GM21528 (cell line): ENCODE data around the gene FXYD5.
"Not testable (repeated sequence)": the region's sequence is repeated elsewhere in the genome, so short reads cannot be mapped to it uniquely, and the experiment has no call there.

Source experiments
- ATAC-seq: cut with Tn5 transposase; IDR thresholded peaks from one replicate; pipeline ENCODE4 v1.9.1; 2021; ENCODE audit warnings: mild to moderate bottlenecking, moderate library complexity; ENCODE audit not compliant: unreplicated experiment, low FRiP score

The FXYD5 gene

DNA sequence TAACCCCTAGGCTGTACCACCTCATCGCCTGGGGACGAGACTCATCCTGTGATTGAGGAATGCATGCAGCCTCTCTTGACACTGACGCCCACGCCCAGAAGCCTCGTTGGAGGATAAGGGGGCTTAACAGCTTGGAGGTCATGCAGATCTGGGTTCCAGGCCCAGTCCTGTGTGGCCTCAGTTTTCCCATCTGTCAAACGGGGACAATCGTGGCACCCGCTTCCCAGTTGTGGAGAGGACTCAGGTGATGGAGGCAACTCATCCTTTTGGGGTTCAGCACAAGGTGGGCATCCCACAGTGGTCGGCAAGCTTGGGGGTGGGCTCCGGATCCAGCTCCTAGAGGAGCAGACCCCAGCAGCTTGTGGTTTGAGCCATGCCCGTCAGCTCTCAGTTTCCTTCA lies 18.3 kb upstream of the FXYD5 start:
- no peak for ATAC-seq

DNA sequence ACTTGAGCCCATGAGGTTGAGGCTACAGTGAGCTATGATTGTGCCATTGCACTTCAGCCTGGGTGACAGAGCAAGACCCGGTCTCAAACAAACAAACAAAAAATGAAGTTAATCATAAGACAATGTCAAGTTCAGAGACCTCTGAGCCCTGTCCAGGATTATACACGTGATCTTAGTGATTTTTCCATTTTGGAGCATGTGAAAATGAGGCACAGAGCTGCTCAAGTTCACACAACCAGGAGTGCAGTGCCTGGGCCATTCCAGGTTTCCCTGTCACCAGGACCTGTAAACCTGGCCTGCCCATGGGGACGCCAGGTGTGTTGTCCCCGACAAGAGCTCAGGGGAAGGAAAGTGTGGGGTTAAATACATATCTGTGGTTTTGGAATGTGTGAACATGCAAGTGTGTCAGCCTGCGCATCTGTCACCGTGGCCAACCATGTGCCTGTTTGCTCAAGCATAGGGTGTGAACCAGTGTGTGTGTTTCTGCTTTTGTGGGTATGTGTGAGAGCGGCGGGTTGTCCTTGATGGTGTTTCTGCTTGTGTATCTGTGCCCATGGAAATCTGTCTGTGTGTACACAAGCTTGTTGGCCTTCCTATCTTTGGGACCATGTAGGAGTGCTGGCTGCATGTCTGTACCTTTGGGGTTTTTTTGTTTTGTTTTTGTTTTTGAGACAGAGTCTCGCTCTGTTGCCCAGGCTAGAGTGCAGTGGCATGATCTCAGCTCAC lies 17.4 kb upstream of the FXYD5 start:
- ATAC-seq: no peak

DNA sequence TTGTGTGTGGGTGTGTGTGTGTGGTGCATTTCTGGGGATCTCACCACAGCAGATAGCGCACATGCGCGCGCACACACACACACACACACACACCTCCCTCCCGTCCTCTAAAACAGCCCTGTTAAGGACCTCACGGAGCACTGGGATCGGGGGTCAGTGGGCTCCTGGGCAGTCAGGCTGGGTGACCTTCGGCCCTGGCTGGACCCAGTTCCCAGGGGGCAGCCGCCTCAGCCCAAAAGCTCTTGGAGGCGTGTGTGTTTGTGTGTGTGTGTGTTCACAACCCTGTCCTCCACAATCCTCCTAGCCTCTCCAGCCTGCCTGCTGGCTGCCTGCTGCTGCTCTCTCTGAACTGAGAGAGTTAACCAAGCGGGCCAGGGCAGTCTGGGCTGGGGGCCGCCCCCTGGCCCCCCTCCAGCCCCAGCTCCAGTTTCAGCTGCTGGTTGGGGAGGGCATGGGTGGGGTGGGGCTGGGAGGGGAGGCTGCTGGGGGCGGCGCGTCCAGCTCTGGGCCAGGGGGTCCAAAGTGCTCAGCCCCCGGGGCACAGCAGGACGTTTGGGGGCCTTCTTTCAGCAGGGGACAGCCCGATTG lies 16.1 kb upstream of the FXYD5 start, which contains the start of gene FXYD1:
FXYD1 (plus strand) TSS at position 520 of the 588 bp plus-strand sequence. CDS start 1,256 bp downstream, outside the sequence.
- no peak for ATAC-seq

DNA sequence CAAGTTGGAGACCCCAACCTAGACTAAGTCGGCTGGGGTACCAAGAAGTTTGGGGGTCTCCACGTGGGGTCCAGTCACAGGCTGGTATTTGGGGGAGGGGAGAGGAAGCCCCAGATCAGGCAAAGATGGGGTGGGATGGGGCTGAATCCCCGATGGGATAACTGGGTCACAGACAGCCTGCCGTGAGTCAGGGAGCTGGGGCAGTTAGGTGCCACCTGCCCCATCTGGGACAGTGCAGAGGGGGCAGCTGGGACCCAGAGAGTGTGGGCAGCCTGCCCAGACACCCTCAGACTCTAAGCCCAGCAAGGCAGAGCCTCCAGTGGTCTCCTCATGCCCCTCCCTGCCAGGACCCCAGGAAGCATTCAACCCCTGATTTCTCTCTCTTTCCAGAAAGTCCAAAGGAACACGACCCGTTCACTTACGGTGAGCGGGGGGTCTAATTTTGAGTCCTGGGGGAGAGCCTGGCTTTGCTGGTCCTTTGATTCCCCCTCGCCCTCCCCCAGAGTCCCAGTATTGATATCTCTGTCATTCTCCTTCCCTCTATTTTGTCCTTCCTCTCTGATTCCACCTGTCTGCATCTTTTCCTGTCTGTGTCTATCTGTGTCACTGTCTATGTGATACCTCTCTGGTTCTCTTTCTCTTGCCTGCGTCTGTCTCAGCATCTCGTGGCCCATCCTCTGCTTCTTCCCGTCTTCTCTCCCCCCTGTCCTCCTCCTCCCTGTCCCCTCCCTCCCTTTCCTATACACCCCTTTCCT lies 14.2 kb upstream of the FXYD5 start:
- ATAC-seq: no peak

DNA sequence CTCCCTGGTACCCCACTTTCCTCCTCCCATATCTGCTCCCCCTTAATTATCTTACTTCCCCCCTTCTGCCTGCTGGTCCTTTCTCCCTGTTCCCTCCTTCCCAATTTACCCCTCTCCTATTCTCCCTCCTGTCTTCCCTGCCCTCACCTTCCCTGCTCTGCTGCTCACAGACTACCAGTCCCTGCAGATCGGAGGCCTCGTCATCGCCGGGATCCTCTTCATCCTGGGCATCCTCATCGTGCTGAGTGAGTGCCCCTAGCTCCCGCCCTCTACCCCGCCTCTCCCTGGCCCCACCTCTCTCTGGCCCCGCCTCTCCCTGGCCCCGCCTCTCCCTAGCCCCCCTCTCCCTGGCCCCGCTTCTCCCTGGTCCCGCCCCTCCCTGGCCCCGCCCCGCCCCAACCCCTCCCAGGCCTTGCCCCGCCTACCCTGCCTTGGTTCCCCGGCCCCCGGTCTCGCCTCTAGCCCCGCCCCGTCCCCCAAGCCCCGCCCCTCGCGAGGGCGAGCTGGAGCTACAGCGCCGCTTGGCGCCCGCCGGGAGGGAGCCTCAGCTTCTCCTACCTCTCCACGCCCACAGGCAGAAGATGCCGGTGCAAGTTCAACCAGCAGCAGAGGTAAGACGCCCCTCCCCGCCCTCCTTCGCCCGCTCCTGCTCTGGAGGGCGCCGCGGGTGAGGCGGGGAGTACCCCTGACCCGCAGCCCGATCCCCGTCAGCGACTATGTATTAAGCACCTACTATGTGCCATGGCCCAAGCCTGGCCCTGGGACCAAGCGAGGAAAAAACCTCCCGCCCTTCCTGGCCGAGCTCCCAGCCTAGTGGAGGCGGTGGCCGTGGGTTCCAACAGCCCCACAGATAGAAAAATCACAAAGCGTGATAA lies 13.3 kb upstream of the FXYD5 start:
- ATAC-seq: no peak

DNA sequence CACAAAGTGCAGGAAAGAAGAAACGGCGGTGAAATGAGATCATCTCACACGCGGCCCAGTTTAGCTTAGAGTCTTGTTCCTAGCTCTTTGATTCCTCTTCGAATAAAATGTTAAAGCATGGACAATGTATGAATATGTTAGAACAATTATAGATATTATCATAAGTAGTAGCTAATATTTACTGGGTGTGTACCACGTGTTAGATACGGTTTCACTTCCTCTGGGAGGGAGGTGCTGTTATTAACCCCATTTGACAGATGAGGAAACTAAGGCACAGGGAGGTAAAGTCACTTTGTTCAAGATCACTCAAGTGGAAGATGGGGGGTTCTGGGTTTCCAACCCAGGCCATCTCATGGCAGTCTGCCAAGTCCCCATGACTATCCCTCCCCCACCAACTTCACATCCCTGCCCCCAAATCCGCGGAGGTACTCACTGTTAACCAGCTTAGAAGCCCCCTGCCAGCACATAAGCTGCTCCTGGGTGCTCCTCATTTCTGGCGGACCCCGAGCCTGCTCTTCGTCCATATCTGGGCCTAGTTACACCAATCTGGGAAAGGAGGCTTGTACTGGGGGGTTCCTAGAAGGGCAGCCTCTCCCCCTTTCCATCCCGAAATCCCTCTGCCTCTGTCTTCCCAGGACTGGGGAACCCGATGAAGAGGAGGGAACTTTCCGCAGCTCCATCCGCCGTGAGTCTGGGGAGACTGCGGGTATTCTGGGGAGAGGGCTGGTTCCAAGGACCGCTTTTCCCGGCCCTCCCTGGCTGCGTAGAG lies 12.5 kb upstream of the FXYD5 start:
- ATAC-seq: no peak

DNA sequence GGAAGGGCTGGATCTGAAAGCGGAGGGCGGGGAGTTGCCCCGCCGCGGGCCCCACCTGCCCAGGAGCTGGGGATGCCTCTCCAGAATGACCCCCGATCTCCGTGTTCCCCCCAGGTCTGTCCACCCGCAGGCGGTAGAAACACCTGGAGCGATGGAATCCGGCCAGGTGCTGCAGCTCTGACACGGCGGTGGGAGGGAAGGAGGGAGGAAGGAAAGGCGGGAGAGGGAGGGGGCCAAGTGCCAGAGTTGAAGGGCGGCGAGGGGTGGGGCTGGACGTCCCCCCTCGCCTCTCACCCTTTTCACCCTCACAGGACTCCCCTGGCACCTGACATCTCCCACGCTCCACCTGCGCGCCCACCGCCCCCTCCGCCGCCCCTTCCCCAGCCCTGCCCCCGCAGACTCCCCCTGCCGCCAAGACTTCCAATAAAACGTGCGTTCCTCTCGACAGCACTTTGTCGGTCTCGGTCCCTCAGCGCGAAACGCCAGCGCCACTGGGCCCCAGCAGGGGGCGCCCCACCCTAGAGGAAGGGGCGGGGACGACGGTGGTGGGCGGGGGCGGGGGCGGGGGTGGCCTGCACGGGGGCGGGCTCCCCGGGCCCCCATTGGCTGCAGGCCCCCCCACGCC lies 11.8 kb upstream of the FXYD5 start:
- no peak for ATAC-seq

DNA sequence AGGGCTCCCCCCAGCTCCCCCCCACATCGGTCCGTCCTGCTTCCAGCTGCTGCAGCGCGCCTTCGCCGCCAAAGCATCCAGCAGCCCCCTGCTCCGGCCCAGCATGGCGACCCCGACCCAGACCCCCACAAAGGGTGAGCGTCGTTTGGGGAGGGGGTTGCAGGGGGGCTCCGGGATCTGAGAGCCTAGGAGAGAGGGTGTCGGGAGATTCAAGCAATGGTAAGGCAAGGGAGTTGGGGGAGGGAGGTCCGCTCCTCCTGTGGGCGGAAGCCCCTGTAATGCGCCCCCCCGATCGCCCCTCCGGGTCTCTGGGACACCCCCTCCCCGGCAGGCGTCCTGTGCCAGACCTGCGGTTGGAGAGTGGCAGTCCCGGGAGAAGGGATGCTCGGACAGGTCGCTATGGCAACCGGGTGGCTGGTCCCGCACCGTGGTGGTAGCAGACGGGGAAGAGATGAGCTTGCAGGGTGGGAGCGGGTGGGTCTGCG lies 11.3 kb upstream of the FXYD5 start, which contains the start of gene FXYD7:
FXYD7 (plus strand) TSS at position 25 of the 485 bp plus-strand sequence; CDS start at position 104, 79 bp downstream.
- ATAC-seq: no peak

DNA sequence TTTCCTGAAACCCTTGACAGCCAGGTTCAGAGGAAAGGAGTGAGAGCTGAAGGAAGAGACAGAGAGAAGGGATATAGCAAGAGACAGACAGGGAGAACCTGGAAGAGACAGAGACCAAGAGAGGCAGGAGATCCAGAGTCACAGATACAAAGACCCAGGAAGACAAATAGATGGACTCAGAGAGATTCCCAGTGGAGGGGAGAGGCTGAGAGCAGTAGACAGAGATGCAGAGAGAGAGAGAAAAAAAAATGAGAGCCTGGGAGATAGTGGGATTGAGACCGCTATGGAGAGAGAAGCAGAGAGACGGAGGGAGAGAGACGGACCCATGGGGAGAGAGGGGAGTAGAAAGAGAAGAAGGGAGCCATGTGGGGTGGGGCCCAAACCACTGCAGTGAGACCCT lies 10.7 kb upstream of the FXYD5 start:
- ATAC-seq: no peak

DNA sequence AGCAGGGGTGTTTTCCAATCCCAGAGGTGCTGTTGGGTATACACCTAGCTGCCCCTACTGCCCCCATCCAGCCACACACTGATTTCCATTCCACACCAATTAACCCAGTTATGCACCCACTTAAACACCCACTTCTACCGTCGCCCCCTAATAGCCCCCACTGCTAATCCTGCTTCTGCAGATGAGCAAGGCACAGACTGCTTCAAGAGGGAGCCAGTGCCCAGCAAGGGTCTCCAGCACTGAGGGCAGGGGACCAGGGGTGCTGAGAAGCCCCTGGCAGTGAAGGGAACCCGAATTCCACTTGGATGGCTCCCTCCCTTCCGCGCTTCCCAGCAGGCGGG lies 10.3 kb upstream of the FXYD5 start:
- no peak for ATAC-seq

DNA sequence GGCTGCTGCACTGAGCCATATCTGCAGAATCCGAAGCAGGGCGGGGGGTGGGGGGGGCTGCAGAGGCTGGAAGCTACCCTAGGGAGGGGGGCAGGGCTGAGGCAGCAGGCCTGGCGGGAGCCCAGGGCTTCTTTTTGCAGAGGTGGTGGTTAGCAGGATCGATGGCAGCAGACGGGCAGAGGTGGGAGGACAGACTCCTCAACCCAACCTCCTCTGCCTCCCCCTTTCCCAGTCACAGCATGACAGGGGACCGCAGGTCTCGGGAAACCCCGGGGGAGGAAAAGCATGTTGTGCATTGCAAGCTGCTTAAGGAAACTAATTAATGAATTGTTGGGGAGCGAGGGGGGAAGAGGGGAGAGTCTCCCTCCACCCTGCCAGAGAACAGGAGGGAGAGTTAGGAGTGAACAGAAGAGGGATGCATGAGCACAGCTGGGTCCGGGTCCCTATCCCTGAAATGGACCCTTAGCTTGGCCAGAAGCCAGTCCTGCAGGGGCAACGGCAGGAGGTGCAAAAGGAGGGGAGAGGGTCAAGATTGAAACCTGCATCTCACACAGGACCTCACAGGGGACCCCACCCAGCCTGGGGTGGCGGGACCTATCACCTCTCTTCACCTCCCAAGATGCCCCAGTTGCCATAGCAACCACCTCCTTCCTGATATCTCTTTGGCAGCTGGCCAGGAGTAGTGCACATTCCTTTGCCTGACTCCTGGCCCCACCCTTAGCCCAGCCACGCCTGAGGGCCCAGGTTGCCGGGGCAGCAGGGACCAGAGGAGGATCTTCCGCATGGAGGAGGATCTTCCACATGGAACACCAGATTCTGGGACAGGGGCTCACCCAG lies 9.7 kb upstream of the FXYD5 start:
- no peak for ATAC-seq

DNA sequence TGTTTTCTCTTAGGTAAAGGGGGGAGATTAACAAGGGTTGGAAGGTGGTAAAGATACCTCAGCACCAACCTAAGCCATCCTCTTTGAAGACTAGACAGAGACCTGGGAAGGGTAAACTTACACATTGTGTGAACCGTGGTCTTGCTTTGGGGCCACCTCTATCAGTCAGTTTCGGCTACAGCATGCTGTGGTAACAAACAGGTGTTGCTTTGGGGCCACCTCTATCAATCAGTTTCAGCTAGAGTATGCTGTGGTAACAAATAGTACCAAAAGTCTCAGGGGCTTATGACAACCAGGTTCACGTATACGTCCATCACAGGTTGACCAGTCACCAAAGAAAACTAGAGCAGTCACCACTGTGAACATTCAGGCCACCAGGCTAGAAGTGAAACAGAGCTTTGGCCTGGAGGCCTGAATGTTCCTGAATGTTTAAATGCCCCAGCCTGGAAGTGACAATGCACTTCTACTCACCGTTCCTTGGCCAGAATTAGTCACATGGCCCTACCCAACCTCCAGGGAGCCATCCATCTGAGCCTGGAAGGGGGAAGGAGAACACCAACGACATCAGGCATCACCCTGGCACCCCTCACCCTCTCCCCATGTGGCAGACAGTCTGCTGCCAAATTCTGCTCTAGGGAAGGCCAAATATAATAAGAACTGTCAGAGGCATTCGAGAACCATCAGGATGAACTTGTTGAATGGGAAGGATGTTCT lies 7.6 kb upstream of the FXYD5 start:
- ATAC-seq: no peak

DNA sequence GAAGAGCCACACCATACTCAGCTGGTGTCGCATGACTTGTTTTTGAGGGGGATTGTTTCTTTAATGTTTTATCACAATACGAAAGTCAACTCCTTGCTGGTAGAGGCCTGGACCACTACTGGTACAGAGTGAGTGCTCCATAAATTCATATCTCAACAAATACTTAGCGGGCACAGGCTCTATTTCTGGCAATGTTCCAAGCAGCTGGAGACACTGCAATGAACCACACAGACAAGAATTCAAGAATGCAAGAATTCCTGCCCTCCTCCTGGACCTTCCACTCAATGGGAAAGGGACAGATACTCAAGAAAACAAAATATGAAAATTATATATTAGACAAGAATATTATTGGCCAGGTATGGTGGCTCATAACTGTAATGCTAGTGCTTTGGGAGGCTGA lies 5.1 kb upstream of the FXYD5 start:
- ATAC-seq: no peak

DNA sequence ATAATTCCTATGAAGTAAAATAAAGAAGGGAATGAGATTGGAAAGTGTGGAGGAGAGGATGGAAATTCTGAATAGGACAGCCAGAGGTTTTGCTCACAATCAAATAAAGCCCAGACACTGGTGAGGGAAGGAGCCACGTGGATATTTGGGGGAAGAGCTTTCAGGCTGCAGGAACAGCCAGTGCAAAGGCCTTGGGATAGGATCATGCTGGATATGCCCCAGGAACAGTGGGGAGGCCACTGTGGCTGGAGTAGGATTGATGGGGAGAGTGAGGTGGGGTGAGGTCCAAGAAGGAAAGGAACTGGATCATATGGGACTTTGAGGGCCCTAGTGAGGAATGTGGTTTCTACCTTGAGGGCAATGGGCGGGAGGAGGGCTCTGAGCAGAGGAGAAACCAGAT lies 4.1 kb upstream of the FXYD5 start:
- ATAC-seq: no peak

DNA sequence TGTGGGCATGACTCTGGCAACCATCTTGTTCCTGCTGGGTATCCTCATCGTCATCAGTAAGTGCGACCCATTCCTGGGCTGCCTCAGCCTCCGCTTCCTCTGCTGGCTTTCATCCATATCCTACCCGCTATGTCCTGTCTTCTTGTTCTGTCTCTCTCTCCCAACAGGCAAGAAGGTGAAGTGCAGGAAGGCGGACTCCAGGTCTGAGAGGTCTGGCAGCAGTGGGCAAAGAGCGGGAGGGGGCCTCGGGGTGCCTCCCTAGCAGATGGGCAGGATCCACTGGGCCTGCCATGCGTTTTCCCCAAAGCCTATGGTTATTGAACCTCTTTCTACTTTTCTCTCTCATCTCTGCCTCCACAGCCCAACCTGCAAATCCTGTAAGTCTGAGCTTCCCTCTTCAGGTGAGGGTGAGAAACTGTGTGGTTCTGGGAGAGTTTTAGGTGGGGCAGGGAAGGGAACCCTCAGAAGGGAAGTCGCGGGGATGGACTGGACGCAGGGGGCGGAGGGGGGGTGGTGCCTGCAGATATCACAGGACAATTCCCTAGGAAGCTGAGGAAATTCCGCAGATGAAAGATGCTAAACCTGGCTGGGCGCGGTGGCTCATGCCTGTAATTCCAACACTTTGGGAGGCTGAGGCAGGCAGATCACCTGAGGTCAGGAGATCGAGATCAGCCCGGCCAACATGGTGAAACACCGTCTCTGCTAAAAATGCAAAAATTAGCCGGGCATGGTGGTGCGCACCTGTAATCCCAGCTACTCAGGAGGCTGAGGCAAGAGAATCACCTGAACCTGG lies 3.1 kb upstream of the FXYD5 start:
- ATAC-seq: no peak

DNA sequence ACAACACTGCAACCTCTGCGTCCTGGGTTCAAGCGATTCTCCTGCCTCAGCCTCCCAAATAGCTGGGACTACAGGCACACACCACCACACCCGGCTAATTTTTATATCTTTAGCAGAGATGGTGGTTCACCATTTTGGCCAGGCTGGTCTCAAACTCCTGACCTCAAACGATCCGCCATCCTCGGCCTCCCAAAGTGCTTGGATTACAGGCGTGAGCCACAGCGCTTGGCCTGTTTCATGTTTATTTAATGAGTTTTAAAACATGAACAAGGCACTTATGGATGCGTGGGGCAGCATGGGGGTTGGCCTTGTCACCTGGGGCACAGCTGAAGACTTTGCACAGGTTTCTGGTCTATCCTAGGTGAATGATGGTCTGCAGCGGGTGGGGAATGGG lies 1.4 kb upstream of the FXYD5 start:
- ATAC-seq: not testable (repeated sequence)
